Suprapubic skin (tissue), 3 donors: ENCODE data around the gene WDR46.

ENCODE experiments used
- POLR2A ChIP-seq, 2 donors: fragments of 450-650 bp; IDR thresholded peaks; one replicate each; pipeline ENCODE4 v1.6.1; 2017; ENCODE audit warnings: antibody characterized with exemption in 2 of 2, mild to moderate bottlenecking in 2 of 2, moderate library complexity in 2 of 2
- TF ChIP-seq, protein P1 (sequence below), 2 donors: fragments of 200-600 bp in 1 of 2; fragments of 450-650 bp in 1 of 2; sonication (generic) in 1 of 2; IDR thresholded peaks; one replicate each; pipeline ENCODE4 v1.5.1; 2016 to 2019; ENCODE audit warnings: antibody characterized with exemption in 2 of 2, mild to moderate bottlenecking in 1 of 2, moderate library complexity in 1 of 2

DNA sequence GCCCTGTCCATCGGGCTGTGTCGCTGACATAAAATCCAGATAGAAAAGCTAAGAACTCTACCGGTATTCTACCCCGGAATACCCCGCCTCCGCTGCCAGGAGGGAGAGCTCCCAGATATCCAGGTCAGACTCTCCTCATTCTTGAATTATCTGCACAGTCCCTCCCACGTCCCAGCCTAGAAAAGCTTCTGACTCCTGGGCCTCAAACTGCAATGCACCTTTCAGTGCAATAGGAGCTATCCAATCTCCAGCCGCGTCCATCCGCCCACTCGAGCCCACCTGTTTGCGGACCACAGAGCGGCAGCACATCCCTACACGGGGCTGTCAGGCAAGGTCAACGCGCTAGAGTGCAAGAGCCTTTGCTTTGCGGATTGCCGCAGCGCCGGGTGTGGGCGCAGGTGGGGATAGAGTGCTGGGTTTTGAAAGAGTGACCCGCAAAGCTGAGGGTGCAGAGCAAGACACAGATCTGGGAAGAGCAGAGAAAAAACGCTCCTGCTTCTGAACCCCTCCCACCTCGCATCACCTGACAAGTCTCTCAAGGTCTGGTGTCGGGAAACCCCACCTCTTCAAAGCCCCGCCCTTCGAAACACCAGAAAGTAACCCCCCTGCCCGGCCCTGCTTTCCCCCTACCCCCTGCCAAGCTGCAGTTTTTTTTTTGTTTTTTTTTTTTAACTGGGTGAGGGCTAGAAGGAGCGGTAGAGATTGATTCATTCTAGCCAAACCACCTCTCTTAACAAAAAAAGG is 23.5 kb upstream of the WDR46 start:
- TF ChIP-seq, protein P1, sequence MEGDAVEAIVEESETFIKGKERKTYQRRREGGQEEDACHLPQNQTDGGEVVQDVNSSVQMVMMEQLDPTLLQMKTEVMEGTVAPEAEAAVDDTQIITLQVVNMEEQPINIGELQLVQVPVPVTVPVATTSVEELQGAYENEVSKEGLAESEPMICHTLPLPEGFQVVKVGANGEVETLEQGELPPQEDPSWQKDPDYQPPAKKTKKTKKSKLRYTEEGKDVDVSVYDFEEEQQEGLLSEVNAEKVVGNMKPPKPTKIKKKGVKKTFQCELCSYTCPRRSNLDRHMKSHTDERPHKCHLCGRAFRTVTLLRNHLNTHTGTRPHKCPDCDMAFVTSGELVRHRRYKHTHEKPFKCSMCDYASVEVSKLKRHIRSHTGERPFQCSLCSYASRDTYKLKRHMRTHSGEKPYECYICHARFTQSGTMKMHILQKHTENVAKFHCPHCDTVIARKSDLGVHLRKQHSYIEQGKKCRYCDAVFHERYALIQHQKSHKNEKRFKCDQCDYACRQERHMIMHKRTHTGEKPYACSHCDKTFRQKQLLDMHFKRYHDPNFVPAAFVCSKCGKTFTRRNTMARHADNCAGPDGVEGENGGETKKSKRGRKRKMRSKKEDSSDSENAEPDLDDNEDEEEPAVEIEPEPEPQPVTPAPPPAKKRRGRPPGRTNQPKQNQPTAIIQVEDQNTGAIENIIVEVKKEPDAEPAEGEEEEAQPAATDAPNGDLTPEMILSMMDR (IDR thresholded peaks at IDR 0.05) = no peak
- no peak for TF ChIP-seq POLR2A (IDR thresholded peaks at IDR 0.05)
